Hepatocyte (in vitro differentiated cells): ENCODE data around the gene ANO10. TPM values are rescaled to one million over a fixed set of nuclear protein-coding genes. Genes with fewer than 3 reads are reported as not detected.

Source experiments
- DNase-seq: peaks from one replicate; pipeline ENCODE4 v3.0.0-alpha.2; 2016; ENCODE audit warnings: low spot score
- H2AFZ ChIP-seq: fragments of 200-600 bp; sonication (generic); 2 replicates; pipeline ENCODE4 v1.6.0; 2016; ENCODE audit warnings: antibody characterized with exemption, mild to moderate bottlenecking
- H3K27ac ChIP-seq: fragments of 200-600 bp; sonication (generic); 2 replicates; pipeline ENCODE4 v1.5.1; 2016; ENCODE audit warnings: mild to moderate bottlenecking
- H3K27me3 ChIP-seq: fragments of 200-600 bp; sonication (generic); 2 replicates; pipeline ENCODE4 v1.6.1; 2016
- H3K36me3 ChIP-seq: fragments of 200-600 bp; sonication (generic); replicated peaks from 2 replicates; pipeline ENCODE4 v1.5.1; 2016; ENCODE audit warnings: low read depth; ENCODE audit not compliant: insufficient read depth
- H3K4me1 ChIP-seq: fragments of 200-600 bp; sonication (generic); 2 replicates; pipeline ENCODE4 v1.5.1; 2016; ENCODE audit warnings: mild to moderate bottlenecking, moderate library complexity; ENCODE audit not compliant: insufficient read depth
- H3K4me2 ChIP-seq: fragments of 200-600 bp; sonication (generic); 2 replicates; pipeline ENCODE4 v1.6.0; 2016
- H3K4me3 ChIP-seq: fragments of 200-600 bp; sonication (generic); 2 replicates; pipeline ENCODE4 v1.5.1; 2016; ENCODE audit warnings: mild to moderate bottlenecking
- H3K79me2 ChIP-seq: fragments of 200-600 bp; sonication (generic); 2 replicates; pipeline ENCODE4 v1.6.0; 2017; ENCODE audit warnings: mild to moderate bottlenecking
- H3K9me2 ChIP-seq: fragments of 200-600 bp; sonication (generic); replicated peaks from 2 replicates; pipeline ENCODE4 v1.6.0; 2017; ENCODE audit warnings: mild to moderate bottlenecking; ENCODE audit not compliant: insufficient read depth
- H3K9me3 ChIP-seq: fragments of 200-600 bp; sonication (generic); 2 replicates; pipeline ENCODE4 v1.5.1; 2016; ENCODE audit warnings: low read depth, mild to moderate bottlenecking
- H4K20me1 ChIP-seq: fragments of 200-600 bp; sonication (generic); 2 replicates; pipeline ENCODE4 v1.6.0; 2016; ENCODE audit warnings: mild to moderate bottlenecking; ENCODE audit not compliant: insufficient read depth, poor library complexity, severe bottlenecking
- EZH2 ChIP-seq: fragments of 200-600 bp; sonication (generic); IDR thresholded peaks from 2 replicates; pipeline ENCODE4 v1.6.1; 2016; ENCODE audit warnings: antibody characterized with exemption, mild to moderate bottlenecking, borderline replicate concordance
- EZH2phosphoT487 ChIP-seq: fragments of 200-600 bp; sonication (generic); IDR thresholded peaks from one replicate; pipeline ENCODE4 v1.6.1; 2018; ENCODE audit warnings: antibody characterized with exemption, mild to moderate bottlenecking, low read depth, moderate library complexity; ENCODE audit not compliant: unreplicated experiment, severe bottlenecking
- WGBS: methylation state at CpG from one replicate; pipeline ENCODE4 v1.1.6; 2016; ENCODE audit warnings: low lambda C conversion rate; ENCODE audit errors: missing lambda C conversion rate; 5-methylcytosine and 5-hydroxymethylcytosine counted together
- polyA plus RNA-seq: library from polyadenylated mRNA; unstranded; fragments of >200 nt; fragmentation: Nextera tagmentation; extraction: Ambion mirVana; gene quantifications from 2 replicates; pipeline ENCODE4 v1.2.1, GENCODE V29; 2016
- total RNA-seq: library from RNA; depleted of rRNA; stranded (reverse); fragments of >200 nt; gene quantifications from 2 replicates; pipeline ENCODE4 v1.2.3, GENCODE V29; 2014
- TF ChIP-seq, protein P1 (sequence below): fragments of 200-600 bp; sonication (generic); IDR thresholded peaks from 2 replicates; pipeline ENCODE4 v1.5.1; 2016; ENCODE audit warnings: antibody characterized with exemption, mild to moderate bottlenecking; ENCODE audit not compliant: poor library complexity

The ANO10 gene
- total and polyA plus RNA-seq, 2 experiments from 2014 or later: 28.5 to 33.5 TPM

DNA sequence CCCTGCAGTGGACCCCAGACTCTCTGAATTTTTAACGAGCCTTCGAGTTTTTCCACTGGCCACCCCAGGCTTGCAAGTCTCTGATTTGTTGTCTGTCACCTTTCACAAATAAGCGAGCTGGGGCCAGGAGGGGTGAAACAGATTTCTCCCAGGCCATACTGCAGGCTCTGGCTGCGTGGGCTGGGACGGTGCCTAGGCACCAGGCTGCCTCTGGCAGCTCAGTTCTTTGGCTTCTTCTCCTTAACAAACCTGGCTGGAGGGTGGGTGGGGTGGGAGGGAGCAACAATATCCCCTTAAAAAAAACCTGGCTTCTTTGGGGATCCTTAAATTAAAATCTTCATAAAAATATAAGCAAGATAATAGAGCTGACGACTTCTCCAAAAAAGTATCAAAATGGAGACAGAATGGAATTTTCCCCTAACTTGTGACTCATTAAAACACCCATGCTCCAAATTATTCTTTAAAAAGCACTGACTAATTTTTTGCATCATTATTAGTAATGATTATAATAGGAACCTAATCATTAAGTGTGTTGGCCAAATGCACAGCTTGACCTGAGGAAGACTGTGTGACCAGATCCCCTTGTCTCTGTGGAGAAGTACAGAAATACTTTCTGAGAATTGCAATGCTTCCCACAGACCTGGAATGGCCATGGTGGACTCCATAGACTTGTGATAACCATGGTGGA, 251.4 kb downstream of the ANO10 start:
- Histone ChIP-seq H3K36me3 (no peaks in the 10 kb centered on the region), H3K27me3 (no peaks in the 10 kb centered on the region), H3K27ac (no peak overlapping the region), H3K79me2 (no peaks in the 10 kb centered on the region), H3K9me3 (no peaks in the 10 kb centered on the region), H3K4me3 (no peak overlapping the region), H4K20me1 (no peaks in the 10 kb centered on the region), H3K9me2 (no peaks in the 10 kb centered on the region), H3K4me2 (no peak overlapping the region), H2AFZ (no peak overlapping the region), H3K4me1 (no peaks in the 10 kb centered on the region)
- WGBS: 71% methylated on average over 6 of the region's 6 CpGs
- TF ChIP-seq EZH2phosphoT487: no peak
- no peak for TF ChIP-seq EZH2
- TF ChIP-seq, protein P1, sequence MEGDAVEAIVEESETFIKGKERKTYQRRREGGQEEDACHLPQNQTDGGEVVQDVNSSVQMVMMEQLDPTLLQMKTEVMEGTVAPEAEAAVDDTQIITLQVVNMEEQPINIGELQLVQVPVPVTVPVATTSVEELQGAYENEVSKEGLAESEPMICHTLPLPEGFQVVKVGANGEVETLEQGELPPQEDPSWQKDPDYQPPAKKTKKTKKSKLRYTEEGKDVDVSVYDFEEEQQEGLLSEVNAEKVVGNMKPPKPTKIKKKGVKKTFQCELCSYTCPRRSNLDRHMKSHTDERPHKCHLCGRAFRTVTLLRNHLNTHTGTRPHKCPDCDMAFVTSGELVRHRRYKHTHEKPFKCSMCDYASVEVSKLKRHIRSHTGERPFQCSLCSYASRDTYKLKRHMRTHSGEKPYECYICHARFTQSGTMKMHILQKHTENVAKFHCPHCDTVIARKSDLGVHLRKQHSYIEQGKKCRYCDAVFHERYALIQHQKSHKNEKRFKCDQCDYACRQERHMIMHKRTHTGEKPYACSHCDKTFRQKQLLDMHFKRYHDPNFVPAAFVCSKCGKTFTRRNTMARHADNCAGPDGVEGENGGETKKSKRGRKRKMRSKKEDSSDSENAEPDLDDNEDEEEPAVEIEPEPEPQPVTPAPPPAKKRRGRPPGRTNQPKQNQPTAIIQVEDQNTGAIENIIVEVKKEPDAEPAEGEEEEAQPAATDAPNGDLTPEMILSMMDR: no peak
- DNase-seq: no peak

DNA sequence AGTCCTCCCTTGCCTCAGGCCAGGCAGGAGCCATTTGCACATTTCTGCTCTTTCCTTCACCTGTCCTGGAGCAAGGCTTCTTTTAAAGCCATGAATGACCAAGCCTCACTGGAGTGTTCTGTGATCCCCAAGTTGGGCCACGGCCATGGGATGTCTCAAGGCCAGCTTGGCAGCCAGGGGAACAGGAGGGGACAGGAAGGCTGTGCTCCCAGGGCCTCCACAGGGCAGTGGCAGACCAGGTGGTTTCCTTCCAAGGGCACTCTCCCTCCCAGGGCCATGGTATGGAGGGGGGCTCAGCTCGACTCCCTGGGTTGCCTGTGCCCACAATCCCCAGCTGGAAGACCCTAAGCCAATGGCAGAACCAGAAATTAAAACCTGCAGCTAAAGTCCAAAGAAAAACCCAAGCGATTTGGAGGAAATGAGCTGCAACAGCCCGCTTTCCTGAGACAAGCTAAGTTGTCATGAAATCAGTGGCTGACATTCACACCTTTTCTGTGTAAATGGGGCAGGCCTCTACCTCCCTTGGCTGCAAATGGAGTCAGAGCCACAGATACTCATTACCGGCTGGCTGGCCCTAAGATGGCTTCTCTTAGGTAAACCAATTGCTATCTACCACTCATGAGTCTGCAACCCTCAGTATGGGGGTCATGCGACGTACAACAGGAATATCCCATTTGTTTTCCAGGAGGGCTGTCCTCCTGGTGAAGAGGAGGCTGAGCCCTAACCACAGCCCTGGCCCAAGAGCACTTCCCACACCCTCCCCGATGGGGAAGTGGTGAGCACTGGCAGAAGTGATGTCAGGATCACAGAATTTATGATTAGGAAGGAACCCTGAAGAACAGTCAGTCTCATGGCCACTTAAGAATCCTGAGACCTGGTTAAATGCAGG, 252.2 kb downstream of the ANO10 start:
- Histone ChIP-seq H3K4me2 (no peak overlapping the region), H3K27ac (no peak overlapping the region), H4K20me1 (no peaks in the 10 kb centered on the region), H3K9me3 (no peaks in the 10 kb centered on the region), H3K4me3 (no peak overlapping the region), H2AFZ (no peak overlapping the region), H3K9me2 (no peaks in the 10 kb centered on the region), H3K79me2 (no peaks in the 10 kb centered on the region), H3K27me3 (no peaks in the 10 kb centered on the region), H3K4me1 (no peaks in the 10 kb centered on the region), H3K36me3 (no peaks in the 10 kb centered on the region)
- no peak for DNase-seq
- 90% methylated on average over 8 of the region's 8 CpGs for WGBS
- TF ChIP-seq, protein P1: no peak

DNA sequence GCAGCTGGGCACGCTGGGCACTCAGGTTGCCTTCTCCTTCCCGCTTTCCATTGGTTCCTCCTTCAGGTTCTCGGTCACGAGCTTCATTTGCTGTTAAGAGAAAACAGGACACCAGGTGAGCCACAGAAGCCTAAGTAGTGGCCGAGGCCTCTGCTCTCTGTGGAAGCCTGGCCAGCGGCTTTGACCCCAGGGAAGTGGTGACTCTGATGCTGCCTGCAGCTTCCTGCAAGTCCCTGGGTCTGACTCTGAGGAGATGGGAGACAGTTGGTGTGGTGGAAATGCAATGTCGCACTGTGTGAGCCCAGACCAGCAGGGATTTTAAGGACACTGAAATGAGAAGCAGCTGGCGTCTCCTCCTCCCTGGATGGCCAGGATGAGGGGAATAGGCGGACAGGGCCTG, 254.9 kb downstream of the ANO10 start:
- Histone ChIP-seq H3K27ac (no peak overlapping the region), H3K27me3 (no peaks in the 10 kb centered on the region), H3K36me3 (no peaks in the 10 kb centered on the region), H3K4me2 (no peak overlapping the region), H3K9me2 (no peaks in the 10 kb centered on the region), H3K4me3 (no peak overlapping the region), H3K9me3 (no peaks in the 10 kb centered on the region), H3K4me1 (no peaks in the 10 kb centered on the region), H2AFZ (no peak overlapping the region), H4K20me1 (no peaks in the 10 kb centered on the region), H3K79me2 (no peaks in the 10 kb centered on the region)
- DNase-seq: no peak
- TF ChIP-seq EZH2phosphoT487: no peak
- TF ChIP-seq EZH2: no peak
- TF ChIP-seq, protein P1: no peak
- WGBS: 93% methylated on average over 9 of the region's 9 CpGs
